A549 (cell line): ENCODE data around the gene SLC22A7. TPM values are rescaled to one million over a fixed set of nuclear protein-coding genes. Genes with fewer than 3 reads are reported as not detected.

Experiments used
- ATAC-seq, 2 experiments: fragments of 200-7000 bp in 1 of 2; fragments of >200 bp in 1 of 2; cut with Nextera tagmentation in 1 of 2; cut with Tn5 transposase in 1 of 2; 3 replicates each; pipeline versions ENCODE4 v1.8.0 to v1.9.1; 2018 to 2020; ENCODE audit warnings: mild to moderate bottlenecking in 1 of 2, moderate library complexity in 1 of 2
- CTCF ChIA-PET: fragments of 300-600 bp; sonication (Branson Sonifier 250); formaldehyde crosslinking; extraction: SDS; loops from one replicate; lab custom pipeline; 2021; ENCODE audit warnings: antibody characterized with exemption, inconsistent platforms; lab: Yijun Ruan, JAX
- POLR2A ChIA-PET: fragments of 350-600 bp; formaldehyde crosslinking; extraction: SDS; loops from one replicate; lab custom pipeline; 2021; ENCODE audit warnings: antibody characterized with exemption, inconsistent platforms; lab: Yijun Ruan, JAX
- DNase-seq, 2 experiments: peaks; one replicate each; pipeline versions ENCODE4 v3.0.0 to v3.0.0-alpha.2; 2011 to 2016; ENCODE audit warnings: low read depth in 1 of 2, low spot score in 1 of 2
- FAIRE-seq: peaks from 2 replicates; lab custom pipeline; 2011; peaks lifted over from hg19 to GRCh38; lab: Jason Lieb, UNC
- H3K27ac ChIP-seq, 2 experiments: fragments of >200 bp; sonication (Bioruptor Twin); formaldehyde crosslinking; 3 replicates each; pipeline ENCODE4 v1.5.1; 2016 to 2017
- H3K4me1 ChIP-seq: fragments of >200 bp; sonication (Bioruptor Twin); formaldehyde crosslinking; 3 replicates; pipeline ENCODE4 v1.6.1; 2016
- H3K4me2 ChIP-seq: fragments of >200 bp; sonication (Bioruptor Twin); formaldehyde crosslinking; 3 replicates; pipeline ENCODE4 v1.6.1; 2016
- H3K4me3 ChIP-seq: fragments of >200 bp; sonication (Bioruptor Twin); formaldehyde crosslinking; 3 replicates; pipeline ENCODE4 v1.5.1; 2016
- H3K9me3 ChIP-seq: fragments of >200 bp; sonication (Bioruptor Twin); formaldehyde crosslinking; 3 replicates; pipeline ENCODE4 v1.6.1; 2016
- BHLHE40 ChIP-seq: IDR thresholded peaks from 2 replicates; pipeline ENCODE4 v1.6.1; 2012; ENCODE audit warnings: low read depth, low read length, inconsistent platforms
- CBX8 ChIP-seq: fragments of 200-600 bp; sonication (generic); IDR thresholded peaks from 2 replicates; pipeline ENCODE4 v1.6.1; 2016
- CHD2 ChIP-seq: fragments of 150-350 bp; IDR thresholded peaks from 2 replicates; pipeline ENCODE4 v1.6.1; 2014; ENCODE audit warnings: low read length; ENCODE audit not compliant: partially characterized antibody
- CHD4 ChIP-seq: fragments of 200-600 bp; sonication (generic); IDR thresholded peaks from 2 replicates; pipeline ENCODE4 v1.6.1; 2016; ENCODE audit warnings: antibody characterized with exemption, mild to moderate bottlenecking, borderline replicate concordance
- FOSB ChIP-seq: fragments of 250-450 bp; sonication (Bioruptor Pico); IDR thresholded peaks from 2 replicates; pipeline ENCODE4 v1.5.0; 2020; ENCODE audit warnings: mild to moderate bottlenecking, moderate library complexity
- FOSL2 ChIP-seq, 2 experiments: fragments of 450-650 bp in 1 of 2; fragments of >200 bp in 1 of 2; sonication (Bioruptor Twin) in 1 of 2; formaldehyde crosslinking; IDR thresholded peaks; 2 replicates each; pipeline versions ENCODE4 v1.5.0 to v1.6.1; 2016 to 2020; ENCODE audit warnings: mild to moderate bottlenecking in 1 of 2, moderate library complexity in 1 of 2
- GATA3 ChIP-seq: IDR thresholded peaks from 2 replicates; pipeline ENCODE4 v1.6.1; 2012; ENCODE audit warnings: borderline replicate concordance
- HDAC2 ChIP-seq: fragments of 200-600 bp; sonication (generic); IDR thresholded peaks from 2 replicates; pipeline ENCODE4 v1.6.1; 2016
- HOXA7 ChIP-seq: fragments of 250-450 bp; sonication (Bioruptor Pico); IDR thresholded peaks from 2 replicates; pipeline ENCODE4 v1.5.0; 2020; ENCODE audit warnings: mild to moderate bottlenecking, moderate library complexity
- HOXB5 ChIP-seq: fragments of 250-450 bp; sonication (Bioruptor Pico); IDR thresholded peaks from 2 replicates; pipeline ENCODE4 v1.5.0; 2020; ENCODE audit warnings: mild to moderate bottlenecking, moderate library complexity
- KDM5A ChIP-seq: fragments of 200-600 bp; sonication (generic); IDR thresholded peaks from 2 replicates; pipeline ENCODE4 v1.6.1; 2016; ENCODE audit warnings: antibody characterized with exemption, mild to moderate bottlenecking
- MAFK ChIP-seq: fragments of 450-650 bp; IDR thresholded peaks from 2 replicates; pipeline ENCODE4 v1.6.1; 2014; ENCODE audit not compliant: partially characterized antibody
- MAZ ChIP-seq: fragments of 150-350 bp; IDR thresholded peaks from 2 replicates; pipeline ENCODE4 v1.6.1; 2014; ENCODE audit warnings: antibody characterized with exemption, low read depth, low read length, borderline replicate concordance
- NR3C1 ChIP-seq: fragments of >200 bp; sonication (Bioruptor Twin); formaldehyde crosslinking; IDR thresholded peaks from 3 replicates; pipeline ENCODE4 v1.6.1; 2017
- PHF8 ChIP-seq: fragments of 200-600 bp; sonication (generic); IDR thresholded peaks from 2 replicates; pipeline ENCODE4 v1.6.1; 2016; ENCODE audit warnings: low read depth, mild to moderate bottlenecking, antibody characterized with exemption, moderate library complexity, borderline replicate concordance
- RARB ChIP-seq: fragments of 250-450 bp; sonication (Bioruptor Pico); IDR thresholded peaks from 2 replicates; pipeline ENCODE4 v1.8.0; 2021; ENCODE audit warnings: mild to moderate bottlenecking, moderate library complexity
- RNF2 ChIP-seq: fragments of 200-600 bp; sonication (generic); IDR thresholded peaks from 2 replicates; pipeline ENCODE4 v1.6.1; 2016; ENCODE audit warnings: low read depth, mild to moderate bottlenecking, antibody characterized with exemption, moderate library complexity, borderline replicate concordance
- SMC3 ChIP-seq: fragments of >200 bp; sonication (Bioruptor Twin); formaldehyde crosslinking; IDR thresholded peaks from 3 replicates; pipeline ENCODE4 v1.6.1; 2018; ENCODE audit warnings: inconsistent platforms
- SREBF2 ChIP-seq: fragments of 450-650 bp; IDR thresholded peaks from 2 replicates; pipeline ENCODE4 v1.6.1; 2014; ENCODE audit warnings: mild to moderate bottlenecking, moderate library complexity
- TFCP2L1 ChIP-seq: fragments of 250-450 bp; sonication (Bioruptor Pico); IDR thresholded peaks from 2 replicates; pipeline ENCODE4 v1.5.0; 2021; ENCODE audit warnings: mild to moderate bottlenecking
- TP53 ChIP-seq: fragments of 250-450 bp; sonication (Bioruptor Pico); IDR thresholded peaks from 2 replicates; pipeline ENCODE4 v1.5.0; 2021; ENCODE audit warnings: mild to moderate bottlenecking, moderate library complexity
- ZC3H11A ChIP-seq: fragments of 450-650 bp; IDR thresholded peaks from 2 replicates; pipeline ENCODE4 v1.6.1; 2014; ENCODE audit warnings: antibody characterized with exemption, mild to moderate bottlenecking
- WGBS: methylation state at CpG from one replicate; pipeline ENCODE4 v1.1.6; 2017; ENCODE audit errors: missing lambda C conversion rate; 5-methylcytosine and 5-hydroxymethylcytosine counted together
- polyA plus RNA-seq, 4 experiments: library from polyadenylated mRNA; depleted of rRNA in 3 of 4; stranded (reverse); fragments of >200 nt; fragmentation: RNase III in 1 of 4; extraction: RNeasy Plus Mini Kit Qiagen cat#74134 plus additional on column Dnase treatment in 1 of 4; gene quantifications; 2 replicates in 3 of 4; 3 replicates in 1 of 4; pipeline ENCODE4 v1.2.3, GENCODE V29; 2011 to 2017
- TF ChIP-seq, protein P1 (sequence below): fragments of 200-600 bp; sonication (generic); IDR thresholded peaks from 2 replicates; pipeline ENCODE4 v1.6.1; 2016; ENCODE audit warnings: antibody characterized with exemption, mild to moderate bottlenecking, moderate library complexity
- TF ChIP-seq, protein P2 (sequence below): fragments of 250-450 bp; sonication (Bioruptor Pico); IDR thresholded peaks from 2 replicates; pipeline ENCODE4 v1.5.0; 2020; ENCODE audit warnings: low read depth, mild to moderate bottlenecking, moderate library complexity
- TF ChIP-seq, protein P3 (sequence below): fragments of >200 bp; sonication (Bioruptor Twin); formaldehyde crosslinking; IDR thresholded peaks from 3 replicates; pipeline ENCODE4 v1.5.1; 2016

The SLC22A7 gene
- polyA plus RNA-seq, 2 of the 4 experiments (the other 2 are of a cell fraction) = not detected

DNA sequence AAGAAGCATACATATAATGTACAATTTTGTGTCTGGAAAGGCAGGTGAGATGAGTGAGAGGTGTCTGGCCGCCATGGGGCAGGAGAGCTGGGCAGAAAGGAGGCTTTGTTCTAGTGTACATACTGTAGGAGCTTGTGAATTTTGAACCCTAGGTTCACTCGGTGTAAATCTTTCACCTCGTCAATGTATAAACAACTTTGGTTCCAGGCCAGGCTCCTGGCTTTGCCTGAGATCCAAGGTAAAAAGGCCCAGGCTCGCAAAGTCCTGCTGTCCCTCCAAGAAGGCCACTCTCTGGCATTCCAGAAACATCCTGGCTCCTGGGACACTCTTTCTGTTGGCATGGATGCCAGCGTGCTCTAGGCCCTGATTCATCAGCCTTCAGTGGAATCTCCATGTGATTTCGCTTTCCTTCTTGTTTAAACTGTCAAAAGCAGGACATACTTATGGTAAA, 7.1 kb upstream of the SLC22A7 start:
- POLR2A ChIA-PET = no interaction called here
- WGBS = 78% methylated on average over 6 of the region's 6 CpGs
- Histone ChIP-seq H3K27ac (no peak overlapping the region), H3K4me2 (no peak overlapping the region), H3K4me1 (peaks cover 14% of the 10 kb centered on the region; the same call in 2 of the 3 replicates), H3K9me3 (no peaks in the 10 kb centered on the region), H3K4me3 (no peak overlapping the region)
- FAIRE-seq = no peak
- no peak for DNase-seq
- TF ChIP-seq RNF2 = no peak
- no peak for TF ChIP-seq CBX8
- no peak for TF ChIP-seq HOXA7 (CRISPR knock-in tag)
- TF ChIP-seq, protein P1, sequence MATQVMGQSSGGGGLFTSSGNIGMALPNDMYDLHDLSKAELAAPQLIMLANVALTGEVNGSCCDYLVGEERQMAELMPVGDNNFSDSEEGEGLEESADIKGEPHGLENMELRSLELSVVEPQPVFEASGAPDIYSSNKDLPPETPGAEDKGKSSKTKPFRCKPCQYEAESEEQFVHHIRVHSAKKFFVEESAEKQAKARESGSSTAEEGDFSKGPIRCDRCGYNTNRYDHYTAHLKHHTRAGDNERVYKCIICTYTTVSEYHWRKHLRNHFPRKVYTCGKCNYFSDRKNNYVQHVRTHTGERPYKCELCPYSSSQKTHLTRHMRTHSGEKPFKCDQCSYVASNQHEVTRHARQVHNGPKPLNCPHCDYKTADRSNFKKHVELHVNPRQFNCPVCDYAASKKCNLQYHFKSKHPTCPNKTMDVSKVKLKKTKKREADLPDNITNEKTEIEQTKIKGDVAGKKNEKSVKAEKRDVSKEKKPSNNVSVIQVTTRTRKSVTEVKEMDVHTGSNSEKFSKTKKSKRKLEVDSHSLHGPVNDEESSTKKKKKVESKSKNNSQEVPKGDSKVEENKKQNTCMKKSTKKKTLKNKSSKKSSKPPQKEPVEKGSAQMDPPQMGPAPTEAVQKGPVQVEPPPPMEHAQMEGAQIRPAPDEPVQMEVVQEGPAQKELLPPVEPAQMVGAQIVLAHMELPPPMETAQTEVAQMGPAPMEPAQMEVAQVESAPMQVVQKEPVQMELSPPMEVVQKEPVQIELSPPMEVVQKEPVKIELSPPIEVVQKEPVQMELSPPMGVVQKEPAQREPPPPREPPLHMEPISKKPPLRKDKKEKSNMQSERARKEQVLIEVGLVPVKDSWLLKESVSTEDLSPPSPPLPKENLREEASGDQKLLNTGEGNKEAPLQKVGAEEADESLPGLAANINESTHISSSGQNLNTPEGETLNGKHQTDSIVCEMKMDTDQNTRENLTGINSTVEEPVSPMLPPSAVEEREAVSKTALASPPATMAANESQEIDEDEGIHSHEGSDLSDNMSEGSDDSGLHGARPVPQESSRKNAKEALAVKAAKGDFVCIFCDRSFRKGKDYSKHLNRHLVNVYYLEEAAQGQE = no peak
- TF ChIP-seq PHF8 = no peak
- TF ChIP-seq, protein P2, sequence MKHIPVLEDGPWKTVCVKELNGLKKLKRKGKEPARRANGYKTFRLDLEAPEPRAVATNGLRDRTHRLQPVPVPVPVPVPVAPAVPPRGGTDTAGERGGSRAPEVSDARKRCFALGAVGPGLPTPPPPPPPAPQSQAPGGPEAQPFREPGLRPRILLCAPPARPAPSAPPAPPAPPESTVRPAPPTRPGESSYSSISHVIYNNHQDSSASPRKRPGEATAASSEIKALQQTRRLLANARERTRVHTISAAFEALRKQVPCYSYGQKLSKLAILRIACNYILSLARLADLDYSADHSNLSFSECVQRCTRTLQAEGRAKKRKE (CRISPR knock-in tag) = no peak
- no peak for TF ChIP-seq CHD4
- TF ChIP-seq, protein P3, sequence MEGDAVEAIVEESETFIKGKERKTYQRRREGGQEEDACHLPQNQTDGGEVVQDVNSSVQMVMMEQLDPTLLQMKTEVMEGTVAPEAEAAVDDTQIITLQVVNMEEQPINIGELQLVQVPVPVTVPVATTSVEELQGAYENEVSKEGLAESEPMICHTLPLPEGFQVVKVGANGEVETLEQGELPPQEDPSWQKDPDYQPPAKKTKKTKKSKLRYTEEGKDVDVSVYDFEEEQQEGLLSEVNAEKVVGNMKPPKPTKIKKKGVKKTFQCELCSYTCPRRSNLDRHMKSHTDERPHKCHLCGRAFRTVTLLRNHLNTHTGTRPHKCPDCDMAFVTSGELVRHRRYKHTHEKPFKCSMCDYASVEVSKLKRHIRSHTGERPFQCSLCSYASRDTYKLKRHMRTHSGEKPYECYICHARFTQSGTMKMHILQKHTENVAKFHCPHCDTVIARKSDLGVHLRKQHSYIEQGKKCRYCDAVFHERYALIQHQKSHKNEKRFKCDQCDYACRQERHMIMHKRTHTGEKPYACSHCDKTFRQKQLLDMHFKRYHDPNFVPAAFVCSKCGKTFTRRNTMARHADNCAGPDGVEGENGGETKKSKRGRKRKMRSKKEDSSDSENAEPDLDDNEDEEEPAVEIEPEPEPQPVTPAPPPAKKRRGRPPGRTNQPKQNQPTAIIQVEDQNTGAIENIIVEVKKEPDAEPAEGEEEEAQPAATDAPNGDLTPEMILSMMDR = no peak
- TF ChIP-seq NR3C1 = no peak
- TF ChIP-seq MAZ = no peak
- no peak for TF ChIP-seq TP53 (CRISPR knock-in tag)
- no peak for TF ChIP-seq SREBF2
- no peak for TF ChIP-seq FOSL2 (IDR thresholded peaks at IDR 0.05)
- TF ChIP-seq FOSL2 (CRISPR knock-in tag; IDR thresholded peaks at IDR 0.05) = no peak
- no peak for TF ChIP-seq TFCP2L1
- no peak for TF ChIP-seq SMC3
- no peak for TF ChIP-seq HDAC2
- no peak for TF ChIP-seq BHLHE40
- no peak for TF ChIP-seq CHD2
- no peak for ATAC-seq
- CTCF ChIA-PET = interaction anchor here (1.4 kb wide), 1 partner anchor 10 kb away, joined by 5 read pairs; no protein-coding TSS in a partner anchor

DNA sequence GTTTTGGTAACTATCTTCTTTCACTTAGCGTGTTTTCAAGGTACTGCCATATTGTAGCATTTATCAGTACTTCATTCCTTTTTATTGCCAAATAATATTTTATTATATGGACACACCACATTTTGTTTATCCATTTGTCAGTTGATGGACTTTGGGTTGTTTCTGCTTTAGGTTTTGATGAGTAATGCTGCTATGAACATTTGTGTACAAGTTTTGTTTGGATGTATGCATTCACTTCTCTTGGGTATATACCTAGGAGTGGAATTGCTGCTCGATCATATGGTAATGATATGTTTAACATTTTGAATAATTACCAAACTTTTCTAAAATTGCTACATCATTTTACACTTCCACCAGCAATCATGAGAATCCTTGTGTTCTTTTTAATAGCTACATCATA, 6.4 kb upstream of the SLC22A7 start:
- POLR2A ChIA-PET = no interaction called here
- FAIRE-seq = no peak

More for the DNA sequence above, 6.4 kb upstream of the SLC22A7 start:
- H3K4me2 ChIP-seq = no peak overlapping the region
- TF ChIP-seq GATA3 (no peak), TFCP2L1 (no peak), FOSL2 (IDR thresholded peaks at IDR 0.05) (no peak), FOSL2 (CRISPR knock-in tag; IDR thresholded peaks at IDR 0.05) (no peak), HOXB5 (CRISPR knock-in tag) (no peak), RARB (CRISPR knock-in tag) (no peak), FOSB (no peak), CHD4 (no peak), HOXA7 (CRISPR knock-in tag) (no peak), MAFK (no peak), KDM5A (no peak), ZC3H11A (no peak), PHF8 (no peak)
- TF ChIP-seq, all 56 proteins: peak for 0
- CTCF ChIA-PET = interaction anchor here (1.4 to 1.7 kb wide), 2 partner anchors 9 to 17 kb away, joined by 5 to 6 read pairs; partner anchors contain the start of gene CRIP3
- ATAC-seq = no peak
- H3K9me3 ChIP-seq = no peaks in the 10 kb centered on the region
- H3K4me3 ChIP-seq = no peak overlapping the region
- WGBS = 77% methylated on average over 2 of the region's 2 CpGs
- H3K4me1 ChIP-seq = peaks cover 14% of the 10 kb centered on the region; the same call in 2 of the 3 replicates
- no peak for DNase-seq
- no peak overlapping the region for H3K27ac ChIP-seq
